Measurements from ENCODE around the gene CERS6. TPM values are rescaled to one million over a fixed set of nuclear protein-coding genes. Genes with fewer than 3 reads are reported as not detected.

The CERS6 gene
- total RNA-seq, 1 donor from 2014 or later = 30.8 TPM

DNA sequence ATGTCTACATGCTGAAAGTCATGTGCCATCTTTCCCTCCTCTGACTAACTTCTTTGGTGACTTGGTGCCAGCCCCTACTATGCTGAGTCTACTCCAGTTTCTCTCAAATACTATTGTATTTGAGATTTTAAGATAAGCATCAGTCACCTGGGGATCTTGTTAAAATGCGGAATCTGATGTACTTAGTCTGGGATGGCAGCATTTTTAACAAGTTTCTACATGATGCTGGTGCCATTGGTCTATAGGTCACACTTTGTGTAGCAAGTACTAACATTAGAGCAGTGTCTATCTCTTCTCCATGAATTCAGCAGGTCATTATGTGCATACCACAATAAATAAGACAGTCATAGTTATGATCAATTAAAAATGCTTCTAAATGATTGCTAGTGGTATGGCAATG lies 106.9 kb downstream of the CERS6 start:
- TF ChIP-seq, protein P1, sequence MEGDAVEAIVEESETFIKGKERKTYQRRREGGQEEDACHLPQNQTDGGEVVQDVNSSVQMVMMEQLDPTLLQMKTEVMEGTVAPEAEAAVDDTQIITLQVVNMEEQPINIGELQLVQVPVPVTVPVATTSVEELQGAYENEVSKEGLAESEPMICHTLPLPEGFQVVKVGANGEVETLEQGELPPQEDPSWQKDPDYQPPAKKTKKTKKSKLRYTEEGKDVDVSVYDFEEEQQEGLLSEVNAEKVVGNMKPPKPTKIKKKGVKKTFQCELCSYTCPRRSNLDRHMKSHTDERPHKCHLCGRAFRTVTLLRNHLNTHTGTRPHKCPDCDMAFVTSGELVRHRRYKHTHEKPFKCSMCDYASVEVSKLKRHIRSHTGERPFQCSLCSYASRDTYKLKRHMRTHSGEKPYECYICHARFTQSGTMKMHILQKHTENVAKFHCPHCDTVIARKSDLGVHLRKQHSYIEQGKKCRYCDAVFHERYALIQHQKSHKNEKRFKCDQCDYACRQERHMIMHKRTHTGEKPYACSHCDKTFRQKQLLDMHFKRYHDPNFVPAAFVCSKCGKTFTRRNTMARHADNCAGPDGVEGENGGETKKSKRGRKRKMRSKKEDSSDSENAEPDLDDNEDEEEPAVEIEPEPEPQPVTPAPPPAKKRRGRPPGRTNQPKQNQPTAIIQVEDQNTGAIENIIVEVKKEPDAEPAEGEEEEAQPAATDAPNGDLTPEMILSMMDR (IDR thresholded peaks at IDR 0.05) = no peak
- Mint-ChIP-seq H3K4me3 (ENCODE audit: unreplicated experiment) (no peak overlapping the region), H3K9me3 (ENCODE audit: low read depth) (no peaks in the 10 kb centered on the region), H3K4me1 (ENCODE audit: low read depth) (peaks cover 27% of the 10 kb centered on the region), H3K36me3 (ENCODE audit: low read depth) (peaks cover 7% of the 10 kb centered on the region), H3K27me3 (ENCODE audit: low read depth) (no peaks in the 10 kb centered on the region), H3K27ac (ENCODE audit: unreplicated experiment) (no peak overlapping the region)
- DNase-seq (ENCODE audit: low spot score) = no peak

DNA sequence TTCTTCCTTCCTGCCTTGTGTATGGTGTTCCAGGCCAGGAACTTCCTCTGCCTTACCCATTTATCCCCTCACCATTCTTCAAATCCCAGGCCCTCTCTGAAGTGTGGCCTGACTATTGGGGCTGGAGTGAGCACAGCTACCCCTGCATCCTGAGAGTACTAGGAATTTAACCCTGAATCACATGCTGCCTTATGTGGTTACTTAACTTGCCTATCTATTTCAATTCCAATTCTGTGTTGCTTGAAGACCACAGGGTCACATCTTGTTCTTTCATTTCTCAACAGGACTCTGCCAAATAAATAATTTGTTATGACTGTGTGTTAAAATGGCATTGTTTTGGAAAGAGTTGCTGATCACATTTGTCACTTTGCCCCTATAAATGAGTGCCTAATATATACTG lies 108.6 kb downstream of the CERS6 start:
- TF ChIP-seq, protein P1 (IDR thresholded peaks at IDR 0.05) = no peak
- H3K27me3 Mint-ChIP-seq (ENCODE audit: low read depth) = no peaks in the 10 kb centered on the region
- no peak overlapping the region for H3K27ac Mint-ChIP-seq (ENCODE audit: unreplicated experiment)
- H3K4me3 Mint-ChIP-seq (ENCODE audit: unreplicated experiment) = no peak overlapping the region
- peaks cover 31% of the 10 kb centered on the region for H3K4me1 Mint-ChIP-seq (ENCODE audit: low read depth)
- no peaks in the 10 kb centered on the region for H3K9me3 Mint-ChIP-seq (ENCODE audit: low read depth)
- peaks cover 7% of the 10 kb centered on the region for H3K36me3 Mint-ChIP-seq (ENCODE audit: low read depth)
- no peak for DNase-seq (ENCODE audit: low spot score)

DNA sequence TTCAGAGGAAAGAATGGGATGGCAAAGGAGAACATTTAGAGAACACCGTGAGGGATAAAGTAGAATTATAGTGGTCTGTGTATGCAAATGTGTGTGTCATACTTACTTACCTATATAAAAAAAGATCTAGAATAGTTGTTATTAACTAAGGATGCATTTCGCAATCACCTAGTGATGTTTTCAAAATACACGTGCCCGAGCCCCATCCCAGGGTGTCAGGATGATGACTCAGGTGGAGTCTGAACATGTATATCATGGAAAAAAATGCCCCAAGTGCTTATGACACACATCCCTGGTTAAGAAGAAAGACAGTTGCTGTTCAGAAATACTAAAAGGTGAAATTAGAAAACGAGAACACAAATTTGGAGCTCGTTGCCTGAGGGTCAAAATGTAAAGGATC lies 109.0 kb downstream of the CERS6 start:
- Mint-ChIP-seq H3K27me3 (ENCODE audit: low read depth) (no peaks in the 10 kb centered on the region), H3K4me3 (ENCODE audit: unreplicated experiment) (no peak overlapping the region), H3K36me3 (ENCODE audit: low read depth) (peaks cover 7% of the 10 kb centered on the region), H3K9me3 (ENCODE audit: low read depth) (no peaks in the 10 kb centered on the region), H3K27ac (ENCODE audit: unreplicated experiment) (no peak overlapping the region), H3K4me1 (ENCODE audit: low read depth) (peaks cover 29% of the 10 kb centered on the region)
- TF ChIP-seq, protein P1 (IDR thresholded peaks at IDR 0.05) = no peak
- no peak for DNase-seq (ENCODE audit: low spot score)

DNA sequence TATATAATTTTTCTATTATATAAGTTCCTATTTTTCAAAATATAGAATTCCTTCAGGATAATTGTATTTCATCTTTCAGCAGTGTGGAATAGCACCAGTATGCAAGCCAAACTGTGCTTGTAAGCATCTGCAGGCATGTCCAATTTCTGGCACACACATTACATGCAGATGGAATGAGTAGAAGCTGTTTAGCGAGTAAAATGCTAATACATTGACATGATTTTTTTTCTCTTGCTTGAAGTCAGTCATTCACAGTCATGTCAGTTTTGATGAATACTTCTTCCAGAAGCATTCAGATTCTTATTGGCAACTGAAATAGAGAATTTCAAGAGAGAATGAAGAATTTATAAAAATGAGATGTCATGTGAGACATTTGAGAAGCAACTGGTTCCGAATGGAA lies 109.4 kb downstream of the CERS6 start:
- TF ChIP-seq, protein P1 (IDR thresholded peaks at IDR 0.05) = no peak
- Mint-ChIP-seq H3K4me3 (ENCODE audit: unreplicated experiment) (no peak overlapping the region), H3K9me3 (ENCODE audit: low read depth) (no peaks in the 10 kb centered on the region), H3K4me1 (ENCODE audit: low read depth) (peaks cover 25% of the 10 kb centered on the region), H3K36me3 (ENCODE audit: low read depth) (peaks cover 7% of the 10 kb centered on the region), H3K27me3 (ENCODE audit: low read depth) (no peaks in the 10 kb centered on the region), H3K27ac (ENCODE audit: unreplicated experiment) (no peak overlapping the region)
- DNase-seq (ENCODE audit: low spot score) = no peak

DNA sequence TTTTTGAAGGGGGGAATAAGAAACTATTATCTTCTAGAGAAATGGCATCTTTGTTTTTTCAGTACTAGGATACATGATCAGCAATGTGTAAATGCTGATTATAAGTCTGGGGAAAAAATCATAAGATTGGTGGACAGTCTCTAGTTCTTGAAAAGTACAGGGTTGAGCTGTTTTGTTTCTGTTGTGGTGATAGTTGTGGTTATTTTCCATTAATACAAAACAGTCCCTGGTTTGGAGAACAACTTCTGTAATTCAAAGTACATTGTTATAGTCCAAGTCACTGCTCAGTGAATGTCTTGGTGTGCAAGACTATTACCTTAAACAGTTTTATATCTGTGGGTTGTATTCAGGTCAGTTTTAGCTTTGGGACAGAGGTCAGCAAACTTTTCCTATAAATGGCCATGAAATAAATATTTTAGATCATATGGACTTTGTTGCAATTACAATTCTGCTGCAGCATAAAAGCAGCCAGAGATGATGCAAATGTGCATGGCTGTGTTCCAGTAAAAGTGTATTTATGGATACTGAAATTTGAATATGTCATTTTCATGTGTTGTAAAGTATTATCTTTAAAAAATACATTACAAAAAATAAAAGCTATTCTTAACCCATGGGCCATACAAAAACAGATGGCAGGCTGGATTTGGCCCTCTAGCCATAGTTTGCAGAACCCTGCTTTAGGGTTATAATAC lies 111.0 kb downstream of the CERS6 start:
- Mint-ChIP-seq H3K4me3 (ENCODE audit: unreplicated experiment) (no peak overlapping the region), H3K36me3 (ENCODE audit: low read depth) (no peaks in the 10 kb centered on the region), H3K27ac (ENCODE audit: unreplicated experiment) (no peak overlapping the region)

More for the DNA sequence above, 111.0 kb downstream of the CERS6 start:
- TF ChIP-seq, protein P1 (IDR thresholded peaks at IDR 0.05) = no peak
- Mint-ChIP-seq H3K9me3 (ENCODE audit: low read depth) (no peaks in the 10 kb centered on the region), H3K4me1 (ENCODE audit: low read depth) (peaks cover 20% of the 10 kb centered on the region), H3K27me3 (ENCODE audit: low read depth) (no peaks in the 10 kb centered on the region)
- DNase-seq (ENCODE audit: low spot score) = no peak
